Prostate gland (tissue), 2 donors: ENCODE results near the gene HOXA5.

Source experiments
- CTCF ChIP-seq, 4 experiments: fragments of 200-600 bp in 2 of 4; fragments of 450-650 bp in 2 of 4; sonication (generic) in 2 of 4; IDR thresholded peaks; 1 replicate in 3 of 4; 2 replicates in 1 of 4; pipeline ENCODE4 v1.5.1; 2016 to 2019; ENCODE audit warnings: antibody characterized with exemption in 4 of 4, mild to moderate bottlenecking in 2 of 4, moderate library complexity in 2 of 4
- POLR2AphosphoS5 ChIP-seq: sonication (generic); formaldehyde crosslinking; IDR thresholded peaks from one replicate; pipeline ENCODE4 v1.6.1; 2017; ENCODE audit warnings: antibody characterized with exemption

- TF ChIP-seq CTCF (IDR thresholded peaks at IDR 0.05), result peak; percentile 93 to 96 (median 94)
- peak; percentile 47 for TF ChIP-seq POLR2AphosphoS5
These were observed 36.3 kb upstream of the HOXA5 start for GRCh38 chr7:27179503-27180430.
